Measurements from ENCODE around the gene B4GALT3.
A peak's percentile ranks its signal among the peaks of the same experiment; 100 is the strongest.

The B4GALT3 gene

DNA sequence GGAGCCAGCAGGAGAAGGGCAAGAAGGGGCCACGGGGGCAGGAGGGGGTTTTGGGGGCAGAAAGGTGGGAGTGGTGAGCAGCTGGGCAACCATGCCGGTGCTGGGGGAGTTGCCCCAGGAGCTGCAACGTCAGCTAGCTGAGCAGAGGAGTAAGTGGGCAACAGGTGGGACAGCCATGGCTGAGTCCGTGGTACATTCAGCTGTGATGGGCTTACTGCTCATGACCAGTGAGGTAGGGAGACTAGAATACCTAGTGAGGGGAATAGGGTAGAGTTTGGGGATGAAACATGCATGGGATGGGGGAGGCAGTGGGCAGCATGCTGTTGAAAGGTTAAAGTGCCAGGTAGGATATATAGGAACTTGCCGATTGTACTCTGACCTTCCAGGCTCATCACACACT is 15.7 kb downstream of the B4GALT3 start:
- Histone ChIP-seq H3K9ac (ENCODE audit: low read length) (no peak overlapping the region), H4K12ac (ENCODE audit: low read depth, low read length) (no peak overlapping the region), H3K36me3 (ENCODE audit: control insufficient read depth in 1 of 2, insufficient read depth in 2 of 2, low read length in 2 of 2) (peaks cover 28 to 57% of the 10 kb centered on the region in 2 experiments), H3K79me2 (ENCODE audit: control insufficient read depth, insufficient read depth, low read length, poor library complexity) (peaks cover 8% of the 10 kb centered on the region), H3K9me3 (ENCODE audit: insufficient read depth, low read depth, low read length) (peaks cover 2% of the 10 kb centered on the region), H2BK12ac (ENCODE audit: low read length) (no peak overlapping the region), H3K27me3 (ENCODE audit: insufficient read depth, low read length) (no peaks in the 10 kb centered on the region), H3K23ac (ENCODE audit: low read length) (no peak overlapping the region), H3K4me1 (ENCODE audit: control insufficient read depth in 1 of 2, insufficient read depth in 2 of 2, low read length in 2 of 2) (peaks cover 11 to 14% of the 10 kb centered on the region in 2 experiments), H3K4me2 (ENCODE audit: low read length) (no peak overlapping the region), H3K4me3 (ENCODE audit: low read depth, low read length) (no peak overlapping the region), H2BK5ac (ENCODE audit: low read depth, low read length, poor library complexity) (no peak overlapping the region), H3K79me1 (ENCODE audit: low read length) (peaks cover 7% of the 10 kb centered on the region), H3K18ac (ENCODE audit: low read length) (no peak overlapping the region), H3K27ac (ENCODE audit: low read depth, low read length) (no peak overlapping the region), H2BK120ac (ENCODE audit: insufficient read depth, low read length, poor library complexity) (no peak overlapping the region), H4K8ac (ENCODE audit: low read depth, low read length) (no peak overlapping the region), H2AFZ (ENCODE audit: insufficient read depth, low read length, poor library complexity) (no peak overlapping the region), H3K4ac (ENCODE audit: low read depth, low read length) (no peak overlapping the region), H3K14ac (ENCODE audit: low read length) (no peak overlapping the region), H4K91ac (ENCODE audit: low read depth, low read length) (no peak overlapping the region), H2AK5ac (ENCODE audit: low read length) (no peak overlapping the region)
- no peak for DNase-seq
- no CpG with 5 or more reads among the region's 5 CpGs for WGBS (ENCODE audit: extremely low coverage, insufficient coverage, insufficient read length)

DNA sequence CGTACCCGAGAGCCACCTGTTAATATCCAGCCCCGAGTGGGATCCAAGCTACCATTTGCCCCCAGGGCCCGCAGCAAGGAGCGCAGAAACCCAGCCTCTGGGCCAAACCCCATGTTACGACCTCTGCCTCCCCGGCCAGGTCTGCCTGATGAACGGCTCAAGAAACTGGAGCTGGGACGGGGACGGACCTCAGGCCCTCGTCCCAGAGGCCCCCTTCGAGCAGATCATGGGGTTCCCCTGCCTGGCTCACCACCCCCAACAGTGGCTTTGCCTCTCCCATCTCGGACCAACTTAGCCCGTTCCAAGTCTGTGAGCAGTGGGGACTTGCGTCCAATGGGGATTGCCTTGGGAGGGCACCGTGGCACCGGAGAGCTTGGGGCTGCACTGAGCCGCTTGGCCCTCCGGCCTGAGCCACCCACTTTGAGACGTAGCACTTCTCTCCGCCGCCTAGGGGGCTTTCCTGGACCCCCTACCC is 16.6 kb downstream of the B4GALT3 start:
- no peak overlapping the region for H2AFZ ChIP-seq (ENCODE audit: insufficient read depth, low read length, poor library complexity)

GRCh38 chr1:161159913-161160243 is 17.4 kb downstream of the B4GALT3 start:
- Histone ChIP-seq H3K4ac (ENCODE audit: low read depth, low read length) (peak overlapping the region; percentile 87), H3K4me2 (ENCODE audit: low read length) (peak overlapping the region; percentile 63), H2BK5ac (ENCODE audit: low read depth, low read length, poor library complexity) (peak overlapping the region; percentile 61), H4K8ac (ENCODE audit: low read depth, low read length) (peak overlapping the region; percentile 99), H3K9me3 (ENCODE audit: insufficient read depth, low read depth, low read length) (peaks cover 2% of the 10 kb centered on the region), H3K79me2 (ENCODE audit: control insufficient read depth, insufficient read depth, low read length, poor library complexity) (peaks cover 8% of the 10 kb centered on the region), H2AK5ac (ENCODE audit: low read length) (peak overlapping the region; percentile 83), H4K91ac (ENCODE audit: low read depth, low read length) (peak overlapping the region; percentile 90), H3K9ac (ENCODE audit: low read length) (peak overlapping the region; percentile 70), H3K23ac (ENCODE audit: low read length) (no peak overlapping the region), H4K12ac (ENCODE audit: low read depth, low read length) (peak overlapping the region; percentile 73), H3K4me1 (ENCODE audit: control insufficient read depth in 1 of 2, insufficient read depth in 2 of 2, low read length in 2 of 2) (peaks cover 9 to 11% of the 10 kb centered on the region in 2 experiments), H3K36me3 (ENCODE audit: control insufficient read depth in 1 of 2, insufficient read depth in 2 of 2, low read length in 2 of 2) (peaks cover 26 to 53% of the 10 kb centered on the region in 2 experiments), H2BK120ac (ENCODE audit: insufficient read depth, low read length, poor library complexity) (peak overlapping the region; percentile 52), H3K27me3 (ENCODE audit: insufficient read depth, low read length) (no peaks in the 10 kb centered on the region), H3K18ac (ENCODE audit: low read length) (peak overlapping the region; percentile 95), H3K79me1 (ENCODE audit: low read length) (peaks cover 7% of the 10 kb centered on the region), H3K27ac (ENCODE audit: low read depth, low read length) (peak overlapping the region; percentile 54), H3K4me3 (ENCODE audit: low read depth, low read length) (peak overlapping the region; percentile 84), H3K14ac (ENCODE audit: low read length) (peak overlapping the region; percentile 72), H2BK12ac (ENCODE audit: low read length) (no peak overlapping the region), H2AFZ (ENCODE audit: insufficient read depth, low read length, poor library complexity) (peak overlapping the region; percentile 82)
- no peak for DNase-seq
- WGBS (ENCODE audit: extremely low coverage, insufficient coverage, insufficient read length) = no CpG with 5 or more reads among the region's 11 CpGs

More for the DNA sequence above, 16.6 kb downstream of the B4GALT3 start:
- H3K4me3 ChIP-seq (ENCODE audit: low read depth, low read length) = no peak overlapping the region
- H4K8ac ChIP-seq (ENCODE audit: low read depth, low read length) = no peak overlapping the region
- no peak overlapping the region for H2BK5ac ChIP-seq (ENCODE audit: low read depth, low read length, poor library complexity)
- H4K12ac ChIP-seq (ENCODE audit: low read depth, low read length) = peak overlapping the region; percentile 46
- peaks cover 2% of the 10 kb centered on the region for H3K9me3 ChIP-seq (ENCODE audit: insufficient read depth, low read depth, low read length)
- no peak overlapping the region for H3K27ac ChIP-seq (ENCODE audit: low read depth, low read length)
- H3K4me1 ChIP-seq (ENCODE audit: control insufficient read depth in 1 of 2, insufficient read depth in 2 of 2, low read length in 2 of 2) = peaks cover 11 to 14% of the 10 kb centered on the region in 2 experiments
- H3K9ac ChIP-seq (ENCODE audit: low read length) = peak overlapping the region; percentile 0
- H4K91ac ChIP-seq (ENCODE audit: low read depth, low read length) = no peak overlapping the region
- H3K79me1 ChIP-seq (ENCODE audit: low read length) = peaks cover 7% of the 10 kb centered on the region
- no peak overlapping the region for H3K4ac ChIP-seq (ENCODE audit: low read depth, low read length)
- no peak overlapping the region for H3K4me2 ChIP-seq (ENCODE audit: low read length)
- no peak overlapping the region for H3K18ac ChIP-seq (ENCODE audit: low read length)
- H2AK5ac ChIP-seq (ENCODE audit: low read length) = no peak overlapping the region
- WGBS (ENCODE audit: extremely low coverage, insufficient coverage, insufficient read length) = no CpG with 5 or more reads among the region's 22 CpGs
- peaks cover 28 to 57% of the 10 kb centered on the region in 2 experiments for H3K36me3 ChIP-seq (ENCODE audit: control insufficient read depth in 1 of 2, insufficient read depth in 2 of 2, low read length in 2 of 2)
- no peaks in the 10 kb centered on the region for H3K27me3 ChIP-seq (ENCODE audit: insufficient read depth, low read length)
- H3K23ac ChIP-seq (ENCODE audit: low read length) = no peak overlapping the region
- H2BK120ac ChIP-seq (ENCODE audit: insufficient read depth, low read length, poor library complexity) = no peak overlapping the region
- H3K14ac ChIP-seq (ENCODE audit: low read length) = no peak overlapping the region
- no peak overlapping the region for H2BK12ac ChIP-seq (ENCODE audit: low read length)
- peaks cover 8% of the 10 kb centered on the region for H3K79me2 ChIP-seq (ENCODE audit: control insufficient read depth, insufficient read depth, low read length, poor library complexity)
- DNase-seq = no peak

DNA sequence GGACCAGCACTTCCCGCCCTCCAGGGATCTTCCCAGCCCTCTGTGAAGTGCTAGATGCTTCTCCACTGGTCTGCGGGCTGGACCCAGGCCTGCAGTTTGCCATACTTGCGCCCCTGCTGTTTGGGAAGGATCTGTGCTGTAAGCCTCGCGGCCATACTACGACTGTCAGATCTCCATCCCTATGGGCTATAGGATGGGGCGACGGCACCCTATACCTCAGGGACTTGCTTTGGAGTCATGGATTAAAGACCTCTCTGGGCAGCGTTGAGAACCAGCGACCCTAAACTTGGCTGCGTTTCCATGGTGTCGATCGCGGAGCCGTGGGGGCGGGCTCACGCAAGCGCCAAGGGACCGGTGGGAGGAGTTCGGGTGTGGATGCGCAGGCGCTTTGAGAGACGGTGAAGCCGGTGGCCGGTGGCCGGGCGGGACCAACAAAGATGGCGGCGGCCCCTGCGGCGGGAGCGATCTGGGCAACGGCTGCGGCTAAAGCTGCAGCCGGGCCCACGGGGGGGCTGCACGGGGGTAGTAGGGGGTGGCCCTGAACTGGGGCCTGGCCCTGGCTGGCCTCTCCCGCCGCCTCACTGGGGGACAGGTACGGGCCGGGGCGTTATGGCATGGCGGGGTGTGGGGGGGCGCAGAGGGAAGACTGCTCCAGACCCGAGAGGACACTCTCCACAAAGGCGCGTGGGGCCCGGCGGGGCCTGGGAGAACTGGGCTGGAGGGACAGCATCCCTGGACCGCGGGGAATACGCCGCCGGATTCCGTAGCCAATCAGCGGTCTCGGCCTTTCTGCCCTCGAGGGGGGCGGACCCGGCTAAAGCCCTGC is 18.0 kb downstream of the B4GALT3 start, which contains the start of gene USP21:
Gene USP21, plus strand, starts transcription at position 414 of the 826 bp plus-strand sequence. CDS start 1,141 bp downstream, outside the sequence.
- Histone ChIP-seq H3K14ac (ENCODE audit: low read length) (peak within 1 kb of the TSS; percentile 72), H2BK12ac (ENCODE audit: low read length) (no peak within 1 kb of the TSS), H3K79me1 (ENCODE audit: low read length) (peaks cover 8% of the 10 kb centered on the region), H3K27me3 (ENCODE audit: insufficient read depth, low read length) (no peaks in the 10 kb centered on the region), H3K9ac (ENCODE audit: low read length) (peak within 1 kb of the TSS; percentile 70), H3K36me3 (ENCODE audit: control insufficient read depth in 1 of 2, insufficient read depth in 2 of 2, low read length in 2 of 2) (peaks cover 22 to 50% of the 10 kb centered on the region in 2 experiments), H4K8ac (ENCODE audit: low read depth, low read length) (peak within 1 kb of the TSS; percentile 99), H3K9me3 (ENCODE audit: insufficient read depth, low read depth, low read length) (peaks cover 2% of the 10 kb centered on the region), H2BK5ac (ENCODE audit: low read depth, low read length, poor library complexity) (peak within 1 kb of the TSS; percentile 61), H3K4ac (ENCODE audit: low read depth, low read length) (peak within 1 kb of the TSS; percentile 87), H4K12ac (ENCODE audit: low read depth, low read length) (peak within 1 kb of the TSS; percentile 73), H3K4me1 (ENCODE audit: control insufficient read depth in 1 of 2, insufficient read depth in 2 of 2, low read length in 2 of 2) (peaks cover 11 to 13% of the 10 kb centered on the region in 2 experiments), H3K27ac (ENCODE audit: low read depth, low read length) (peak within 1 kb of the TSS; percentile 54), H3K23ac (ENCODE audit: low read length) (no peak within 1 kb of the TSS), H2AFZ (ENCODE audit: insufficient read depth, low read length, poor library complexity) (peak within 1 kb of the TSS; percentile 88), H3K18ac (ENCODE audit: low read length) (peak within 1 kb of the TSS; percentile 95), H2BK120ac (ENCODE audit: insufficient read depth, low read length, poor library complexity) (peak within 1 kb of the TSS; percentile 52), H3K79me2 (ENCODE audit: control insufficient read depth, insufficient read depth, low read length, poor library complexity) (peaks cover 8% of the 10 kb centered on the region), H3K4me2 (ENCODE audit: low read length) (peak within 1 kb of the TSS; percentile 68), H2AK5ac (ENCODE audit: low read length) (peak within 1 kb of the TSS; percentile 83), H4K91ac (ENCODE audit: low read depth, low read length) (peak within 1 kb of the TSS; percentile 90), H3K4me3 (ENCODE audit: low read depth, low read length) (peak within 1 kb of the TSS; percentile 84)
- peak; percentile 88 to 96 for DNase-seq
- WGBS (ENCODE audit: extremely low coverage, insufficient coverage, insufficient read length) = no CpG with 5 or more reads among the region's 60 CpGs

All from trophoblast cell (in vitro differentiated cells and primary cell).